Stimulated activated CD8-positive, alpha-beta memory T cell treated with anti-CD3 and anti-CD28 coated beads, Interleukin-7, amount 100 ng/mL, for 48 hours (primary cell): ENCODE measurements around the gene AVPI1.
A peak's percentile ranks its signal among the peaks of the same experiment; 100 is the strongest.
"Not testable (repeated sequence)": the region's sequence is repeated elsewhere in the genome, so short reads cannot be mapped to it uniquely, and the experiment has no call there.

Experiments
- DNase-seq, 2 donors: peaks; one replicate each; pipeline ENCODE4 v3.0.0-alpha.2; 2020; ENCODE audit warnings: low read depth in 1 of 2; ENCODE audit errors: extremely low read depth in 1 of 2

AVPI1 gene

GRCh38 chr10:97684368-97684713, 2.7 kb downstream of the AVPI1 start:
- not testable (repeated sequence) for DNase-seq

- DNase-seq, result no peak
Observed at GRCh38 chr10:97683556-97684367, 3.3 kb downstream of the AVPI1 start.

- no peak for DNase-seq
Observed at GRCh38 chr10:97682042-97682441, 5.0 kb downstream of the AVPI1 start.

- DNase-seq, result no peak
Observed at GRCh38 chr10:97679594-97679993, 7.4 kb downstream of the AVPI1 start.

- DNase-seq, result no peak
Observed at GRCh38 chr10:97676770-97677581, 10.1 kb downstream of the AVPI1 start.

- no peak for DNase-seq
Observed at GRCh38 chr10:97675222-97675621, 11.8 kb downstream of the AVPI1 start.

GRCh38 chr10:97673736-97674525, 13.1 kb downstream of the AVPI1 start:
- peak in 1 of 2 donors; percentile 29 for DNase-seq

GRCh38 chr10:97669571-97669970, 17.5 kb downstream of the AVPI1 start:
- DNase-seq, result no peak

GRCh38 chr10:97667463-97667862, 19.6 kb downstream of the AVPI1 start:
- DNase-seq, result no peak

GRCh38 chr10:97666992-97667391, 20.0 kb downstream of the AVPI1 start:
- DNase-seq, result no peak

- no peak for DNase-seq
Observed at GRCh38 chr10:97664282-97664850, 22.7 kb downstream of the AVPI1 start.

- no peak for DNase-seq
Observed at GRCh38 chr10:97659589-97659988, 27.5 kb downstream of the AVPI1 start.

- DNase-seq, result no peak
Observed at GRCh38 chr10:97656777-97657176, 30.3 kb downstream of the AVPI1 start.

GRCh38 chr10:97651773-97652172, 35.3 kb downstream of the AVPI1 start:
- no peak for DNase-seq

GRCh38 chr10:97650726-97651125, 36.3 kb downstream of the AVPI1 start:
- no peak for DNase-seq

- DNase-seq, result not testable (repeated sequence)
Observed at GRCh38 chr10:97649405-97649750, 37.7 kb downstream of the AVPI1 start.

- peak; percentile 5 to 25 for DNase-seq
Observed at GRCh38 chr10:97648562-97649404, 38.3 kb downstream of the AVPI1 start.

GRCh38 chr10:97647556-97647955, 39.5 kb downstream of the AVPI1 start:
- no peak for DNase-seq

GRCh38 chr10:97644936-97645335, 42.1 kb downstream of the AVPI1 start:
- DNase-seq, result no peak

GRCh38 chr10:97643441-97643985, 43.5 kb downstream of the AVPI1 start:
- no peak for DNase-seq
